Islet precursor cell (in vitro differentiated cells): ENCODE data around the gene DAPK1.
A peak's percentile ranks its signal among the peaks of the same experiment; 100 is the strongest.

Source experiments
- DNase-seq: peaks from one replicate; pipeline ENCODE4 v3.0.0-alpha.2; 2018

The DAPK1 gene

GRCh38 chr9:87615547-87616148 is 118.0 kb downstream of the DAPK1 start:
- DNase-seq = no peak

DNA sequence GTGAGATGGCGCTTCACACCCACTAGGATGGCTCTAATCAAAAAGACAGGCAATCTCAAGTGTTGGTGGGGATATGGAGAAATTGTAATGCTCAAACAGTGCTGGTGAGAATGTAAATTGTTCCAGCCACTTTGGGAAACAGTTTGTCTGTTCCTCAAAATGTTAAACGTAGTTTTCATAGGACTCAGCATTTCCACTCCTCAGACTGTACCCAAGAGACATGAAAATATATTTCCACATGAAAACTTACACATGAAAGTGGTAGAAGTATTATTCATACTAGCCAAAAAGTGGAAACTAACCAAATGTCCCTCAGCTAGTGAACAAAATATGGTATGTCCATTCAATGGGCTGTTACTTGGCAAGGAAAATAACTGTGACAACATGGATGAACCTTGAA is 120.6 kb downstream of the DAPK1 start:
- no peak for DNase-seq

GRCh38 chr9:87618931-87619330 is 121.3 kb downstream of the DAPK1 start:
- DNase-seq = no peak

DNA sequence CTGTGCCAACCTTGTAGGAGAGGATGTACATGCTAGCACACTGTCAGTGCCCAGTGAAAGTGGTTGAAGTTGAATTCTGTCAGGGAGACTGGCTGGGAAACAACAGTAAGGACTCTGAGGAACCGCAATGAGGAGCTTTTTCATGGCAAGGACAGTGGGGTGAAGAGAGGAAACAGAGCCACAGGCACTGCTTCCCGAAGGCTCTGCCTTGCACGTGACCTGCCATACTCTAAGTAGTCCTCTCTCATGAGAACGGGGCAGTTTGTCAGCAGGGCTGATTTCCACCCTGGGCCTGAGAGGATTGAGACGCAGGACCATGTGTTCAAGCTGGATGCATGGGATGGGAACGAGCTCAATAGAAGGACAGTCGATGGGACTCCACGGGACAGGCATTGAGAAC is 121.7 kb downstream of the DAPK1 start:
- DNase-seq = no peak

- peak; percentile 66 for DNase-seq
These were observed 123.2 kb downstream of the DAPK1 start for GRCh38 chr9:87620731-87621322.

- DNase-seq = no peak
These were observed 124.4 kb downstream of the DAPK1 start for GRCh38 chr9:87622098-87622497.

GRCh38 chr9:87622923-87623322 is 125.3 kb downstream of the DAPK1 start:
- no peak for DNase-seq

DNA sequence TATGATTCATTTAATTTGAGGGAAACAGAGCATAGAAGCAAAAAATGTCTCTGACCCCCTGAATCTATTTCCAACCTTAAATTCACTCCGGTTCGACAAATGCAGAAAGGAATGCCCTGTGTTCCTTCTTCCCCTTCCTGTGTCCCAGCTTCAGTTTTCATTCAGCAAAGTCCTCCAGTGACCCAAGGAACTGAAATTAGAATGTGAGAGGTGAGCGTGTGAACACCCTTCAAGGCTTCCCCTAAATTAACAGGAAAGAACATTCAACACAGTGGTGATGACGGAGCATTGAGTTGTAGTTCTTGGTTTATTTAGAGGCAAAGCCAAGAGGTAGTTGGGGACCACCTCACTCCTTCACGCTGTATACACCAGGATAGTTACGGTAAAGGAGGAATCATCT is 130.7 kb downstream of the DAPK1 start:
- DNase-seq = no peak

GRCh38 chr9:87629104-87629503 is 131.4 kb downstream of the DAPK1 start:
- DNase-seq = no peak

GRCh38 chr9:87630266-87630665 is 132.6 kb downstream of the DAPK1 start:
- DNase-seq = no peak

DNA sequence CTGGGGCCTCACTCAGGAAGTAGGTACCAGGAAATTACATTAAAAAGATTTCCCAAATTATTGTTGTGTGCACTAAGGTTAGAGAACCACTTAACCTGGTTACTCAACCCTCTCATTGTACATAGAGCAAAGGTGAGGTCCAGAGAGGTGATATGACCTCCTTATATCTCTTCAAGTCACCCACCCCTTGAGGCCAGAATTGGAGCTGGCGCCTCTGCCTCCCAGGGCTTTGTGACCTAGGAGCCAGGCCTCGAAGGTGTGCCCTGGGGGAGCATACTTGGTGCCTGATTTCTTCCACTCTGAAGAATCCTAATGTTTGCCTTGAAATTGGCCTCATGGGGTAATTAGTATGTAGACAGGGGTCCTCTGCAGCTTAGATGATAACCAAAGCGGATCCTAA is 133.2 kb downstream of the DAPK1 start:
- no peak for DNase-seq

- no peak for DNase-seq
These were observed 138.2 kb downstream of the DAPK1 start for GRCh38 chr9:87635656-87636501.

DNA sequence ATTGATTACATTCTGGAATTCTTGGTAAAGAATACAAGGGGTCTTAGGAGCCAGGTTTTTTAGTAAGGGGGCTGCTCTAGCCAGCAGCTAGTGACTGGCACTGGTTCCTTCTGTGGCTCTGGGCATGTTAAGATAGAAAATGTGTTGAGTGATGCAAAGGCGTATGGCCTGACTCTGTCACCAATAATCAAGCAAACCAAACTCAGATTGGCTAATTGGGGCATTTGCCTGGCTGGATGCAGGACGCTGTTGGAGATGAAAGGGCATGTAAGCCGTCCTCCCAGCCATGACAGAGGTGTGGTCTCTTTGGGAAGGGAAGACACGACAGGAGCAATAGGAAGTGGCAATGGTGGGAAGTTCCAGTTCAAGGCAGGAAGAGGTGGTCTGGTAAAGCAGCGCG is 140.6 kb downstream of the DAPK1 start:
- no peak for DNase-seq

GRCh38 chr9:87639949-87640348 is 142.3 kb downstream of the DAPK1 start:
- DNase-seq = no peak

- DNase-seq = peak; percentile 28
These were observed 142.7 kb downstream of the DAPK1 start for GRCh38 chr9:87640385-87640795.

GRCh38 chr9:87641067-87641466 is 143.4 kb downstream of the DAPK1 start:
- no peak for DNase-seq

DNA sequence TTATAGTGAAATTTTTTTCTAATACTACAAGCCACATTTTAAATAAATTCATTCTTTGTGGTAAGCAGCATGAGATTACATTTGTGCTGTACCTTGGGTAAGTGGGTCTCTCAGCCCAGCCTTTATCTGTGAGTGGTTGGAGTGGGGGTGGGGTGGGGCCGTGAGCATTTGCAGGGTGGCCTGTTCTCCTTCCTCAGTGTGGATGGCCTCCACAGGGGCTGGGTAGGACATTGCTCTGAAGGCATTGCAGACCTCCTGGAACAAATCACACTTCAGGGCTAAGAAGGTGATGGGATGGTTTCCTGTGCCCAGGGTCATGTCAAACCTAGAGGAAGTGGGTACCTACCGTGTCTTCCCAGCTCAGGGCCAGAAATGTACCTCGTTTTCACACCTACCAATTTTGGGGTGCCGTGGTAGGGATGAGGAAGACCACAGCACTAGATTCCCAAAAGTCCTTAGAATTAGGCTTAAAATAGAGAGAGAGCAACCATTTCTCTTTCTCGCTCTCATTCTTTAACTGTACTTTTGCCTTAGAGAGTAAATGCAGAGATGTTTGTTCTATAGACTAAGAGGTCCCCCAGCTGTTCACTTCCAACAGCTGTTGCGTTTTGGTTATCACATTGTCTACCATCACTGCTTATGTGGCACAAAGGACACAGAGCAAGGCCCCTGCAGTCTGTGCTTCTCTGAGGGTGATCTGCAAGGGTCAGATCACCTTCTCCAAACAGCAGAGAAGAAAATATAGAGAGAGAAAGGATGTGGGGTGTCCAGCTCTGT is 144.9 kb downstream of the DAPK1 start:
- peak; percentile 40 for DNase-seq

DNA sequence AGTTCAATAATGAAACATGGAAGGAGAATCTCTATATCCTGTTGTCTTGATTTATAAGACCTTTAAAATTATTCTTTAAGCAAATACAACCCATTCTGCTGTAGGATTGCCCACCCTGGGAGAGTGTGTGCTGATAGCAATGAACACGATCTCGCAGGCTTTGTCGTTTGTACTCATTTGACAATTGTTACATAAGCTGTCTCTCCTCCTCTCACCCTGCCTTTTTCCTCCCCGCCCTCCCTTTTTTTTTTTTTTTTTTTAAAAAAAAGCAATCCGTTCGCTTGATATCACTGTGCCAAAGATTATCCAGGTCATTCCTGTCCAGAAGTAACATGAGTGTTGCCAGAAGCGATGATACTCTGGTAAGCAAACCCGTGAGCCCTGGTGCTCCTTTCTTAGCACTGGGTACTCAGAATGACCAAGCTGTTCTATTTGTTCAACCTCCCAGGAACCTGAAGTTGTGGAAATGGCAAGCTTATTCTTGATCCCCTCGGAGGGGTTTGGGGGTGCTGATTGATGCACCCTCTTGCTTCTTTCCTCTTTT is 145.5 kb downstream of the DAPK1 start:
- DNase-seq = no peak

DNA sequence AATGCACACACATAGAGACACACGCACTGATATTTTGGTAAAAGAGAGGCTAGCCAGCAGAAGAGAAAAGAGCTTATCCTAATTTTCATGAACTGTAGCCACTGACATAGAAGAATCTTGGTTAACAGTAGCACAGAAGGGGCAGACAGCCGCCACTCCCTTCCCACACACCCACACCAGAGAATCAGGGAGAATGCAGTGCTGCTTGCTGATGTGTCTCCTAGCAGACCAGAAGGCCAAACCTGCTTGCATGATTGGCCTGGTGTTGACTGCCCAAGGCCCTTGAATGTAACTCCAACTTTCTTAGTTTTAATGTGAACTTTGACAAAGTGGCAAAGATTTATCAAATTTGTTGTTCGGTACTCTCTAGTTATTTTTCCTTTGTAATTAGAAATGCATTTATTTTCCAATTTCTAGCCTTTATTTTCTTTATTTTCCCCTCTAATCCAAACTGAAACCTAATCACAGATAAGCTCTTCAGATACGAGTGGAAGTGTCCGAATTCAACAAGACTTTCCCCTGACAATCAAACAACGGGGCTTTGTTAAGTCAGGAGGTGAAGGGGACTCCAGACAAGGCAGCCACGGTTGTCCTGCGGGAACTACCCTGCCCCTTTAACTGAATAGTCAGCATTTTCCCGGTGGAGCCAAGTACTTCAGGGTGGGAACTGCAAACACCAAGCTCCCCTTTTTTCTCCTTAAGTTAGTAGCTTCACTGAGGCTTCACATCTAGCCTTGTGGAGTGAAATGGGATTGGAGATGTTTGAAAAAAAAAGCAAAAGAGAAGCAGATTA is 146.3 kb downstream of the DAPK1 start:
- DNase-seq = peak; percentile 54

DNA sequence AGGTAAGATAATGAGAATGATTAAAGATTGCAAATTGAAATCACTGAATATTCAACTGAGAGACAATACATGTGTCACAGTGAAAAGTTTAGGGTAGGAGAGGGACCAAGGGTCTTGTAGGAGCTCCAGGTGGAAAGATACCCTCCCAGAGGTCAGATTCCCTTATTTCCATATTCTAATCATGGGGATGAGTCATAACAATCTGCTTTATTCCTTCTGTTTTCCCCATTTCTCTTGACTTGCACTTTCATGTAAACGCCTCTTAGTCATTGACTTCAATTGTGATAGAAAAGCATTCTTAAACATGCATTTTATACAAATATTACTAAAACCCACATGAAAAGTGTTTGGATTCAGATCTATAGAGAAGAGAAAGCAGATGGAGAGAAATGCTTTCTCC is 147.0 kb downstream of the DAPK1 start:
- DNase-seq = no peak

- no peak for DNase-seq
These were observed 148.9 kb downstream of the DAPK1 start for GRCh38 chr9:87646546-87646945.

DNA sequence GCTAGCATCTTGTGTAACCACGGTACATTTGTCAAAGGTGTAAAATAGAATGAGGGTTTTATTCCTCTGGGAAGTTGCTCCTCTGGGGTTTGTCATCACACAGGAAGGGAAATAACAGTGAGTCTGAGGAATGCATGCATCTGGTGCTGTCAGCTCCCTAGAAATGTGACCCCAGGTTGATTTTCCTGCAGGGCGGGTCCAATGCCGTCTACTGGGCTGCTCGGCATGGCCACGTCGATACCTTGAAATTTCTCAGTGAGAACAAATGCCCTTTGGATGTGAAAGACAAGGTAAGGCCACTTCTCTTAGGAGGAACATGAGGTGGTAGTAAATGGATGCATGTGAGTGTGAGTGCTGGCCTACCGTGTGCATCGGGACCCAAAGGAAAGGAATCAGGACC is 149.4 kb downstream of the DAPK1 start:
- peak; percentile 53 for DNase-seq
